ENCODE data around the gene RABEPK.

GRCh38 chr9:125156551-125156950 is 43.8 kb upstream of the RABEPK start:
- TF ChIP-seq CTCF (conservative IDR thresholded peaks at IDR 0.05; ENCODE audit: low read depth, low read length) (no peak), EZH2 (IDR thresholded peaks at IDR 0.05; ENCODE audit: borderline replicate concordance, low read depth, low read length, poor library complexity, severe bottlenecking) (no peak)

Data from A673 (cell line).